ENCODE measurements around the gene KRTAP10-5. TPM values are rescaled to one million over a fixed set of nuclear protein-coding genes. Genes with fewer than 3 reads are reported as not detected.

The KRTAP10-5 gene
- polyA plus RNA-seq, 1 donor (not counting 4 experiments of a cell fraction or from before 2014, with no cell fraction given), result not detected

- Histone ChIP-seq H3K4me3 (ENCODE audit: control insufficient read depth in 2 of 3, extremely low read depth in 1 of 3, insufficient read depth in 2 of 3, low read depth in 1 of 3, low read length in 3 of 3) (no peak overlapping the region), H3K9me3 (ENCODE audit: control insufficient read depth, low read depth, low read length) (peaks cover 7% of the 10 kb centered on the region), H2AFZ (ENCODE audit: control insufficient read depth, low read length) (no peak overlapping the region), H3K79me2 (ENCODE audit: control insufficient read depth, insufficient read depth, low read length) (no peaks in the 10 kb centered on the region), H3K4me2 (ENCODE audit: control insufficient read depth, extremely low read depth, insufficient read depth, low read depth, low read length) (no peak overlapping the region), H3K27ac (ENCODE audit: control insufficient read depth, insufficient read depth, low read length) (no peak overlapping the region), H3K36me3 (ENCODE audit: control insufficient read depth in 2 of 2, extremely low read depth in 1 of 2, insufficient read depth in 2 of 2, low read length in 2 of 2) (no peaks in the 10 kb centered on the region), H3K9me1 (ENCODE audit: control insufficient read depth, extremely low read depth, insufficient read depth, low read length) (no peaks in the 10 kb centered on the region), H3K4me1 (ENCODE audit: control insufficient read depth, extremely low read depth, insufficient read depth, low read length) (peaks cover 7% of the 10 kb centered on the region), H4K20me1 (ENCODE audit: control insufficient read depth, extremely low read depth, insufficient read depth, low read length) (no peaks in the 10 kb centered on the region), H3K9ac (ENCODE audit: control insufficient read depth, extremely low read depth, insufficient read depth, low read length) (no peak overlapping the region), H3K27me3 (ENCODE audit: control insufficient read depth, extremely low read depth, insufficient read depth, low read length) (peaks cover 19% of the 10 kb centered on the region)
- no peak for TF ChIP-seq EZH2 (IDR thresholded peaks at IDR 0.05; ENCODE audit: low read length)
- no peak for TF ChIP-seq CTCF (optimal IDR thresholded peaks at IDR 0.05 in 1 of 3, IDR thresholded peaks at IDR 0.05 in 1 of 3, conservative IDR thresholded peaks at IDR 0.05 in 1 of 3; ENCODE audit: extremely low read depth in 1 of 3, insufficient read depth in 2 of 3, low read length in 3 of 3)
- DNase-seq (ENCODE audit: low read depth, low spot score) (no peak), FAIRE-seq (no peak)
- dilution Hi-C loops (cut with MboI; ENCODE audit: extremely low pct_ligation_motif_present, low sequenced_read_pairs), result no loop called here
Observed at GRCh38 chr21:44612669-44613229, 32.3 kb upstream of the KRTAP10-5 start.

GRCh38 chr21:44612029-44612486 is 31.7 kb upstream of the KRTAP10-5 start, which contains the start of gene KRTAP10-8:
KRTAP10-8 (plus strand) TSS chr21:44612079; CDS start chr21:44612101, 22 bp downstream.
- Histone ChIP-seq H4K20me1 (ENCODE audit: control insufficient read depth, extremely low read depth, insufficient read depth, low read length) (no peaks in the 10 kb centered on the region), H3K9ac (ENCODE audit: control insufficient read depth, extremely low read depth, insufficient read depth, low read length) (no peak within 1 kb of the TSS), H3K4me2 (ENCODE audit: control insufficient read depth, extremely low read depth, insufficient read depth, low read depth, low read length) (no peak within 1 kb of the TSS), H3K27me3 (ENCODE audit: control insufficient read depth, extremely low read depth, insufficient read depth, low read length) (peaks cover 19% of the 10 kb centered on the region), H3K4me3 (ENCODE audit: control insufficient read depth in 2 of 3, extremely low read depth in 1 of 3, insufficient read depth in 2 of 3, low read depth in 1 of 3, low read length in 3 of 3) (no peak within 1 kb of the TSS), H3K79me2 (ENCODE audit: control insufficient read depth, insufficient read depth, low read length) (no peaks in the 10 kb centered on the region), H3K27ac (ENCODE audit: control insufficient read depth, insufficient read depth, low read length) (no peak within 1 kb of the TSS), H3K4me1 (ENCODE audit: control insufficient read depth, extremely low read depth, insufficient read depth, low read length) (peaks cover 7% of the 10 kb centered on the region), H3K9me3 (ENCODE audit: control insufficient read depth, low read depth, low read length) (peaks cover 7% of the 10 kb centered on the region), H3K36me3 (ENCODE audit: control insufficient read depth in 2 of 2, extremely low read depth in 1 of 2, insufficient read depth in 2 of 2, low read length in 2 of 2) (no peaks in the 10 kb centered on the region), H3K9me1 (ENCODE audit: control insufficient read depth, extremely low read depth, insufficient read depth, low read length) (no peaks in the 10 kb centered on the region), H2AFZ (ENCODE audit: control insufficient read depth, low read length) (no peak within 1 kb of the TSS)
- no peak for FAIRE-seq
- dilution Hi-C loops (cut with MboI; ENCODE audit: extremely low pct_ligation_motif_present, low sequenced_read_pairs), result no loop called here
- DNase-seq (ENCODE audit: low read depth, low spot score), result no peak
- TF ChIP-seq CTCF (optimal IDR thresholded peaks at IDR 0.05 in 1 of 3, IDR thresholded peaks at IDR 0.05 in 1 of 3, conservative IDR thresholded peaks at IDR 0.05 in 1 of 3; ENCODE audit: extremely low read depth in 1 of 3, insufficient read depth in 2 of 3, low read length in 3 of 3) (no peak), EZH2 (IDR thresholded peaks at IDR 0.05; ENCODE audit: low read length) (no peak)
